GM12872 (cell line): ENCODE data around the gene POC1A.

Experiments used
- TF ChIP-seq, protein P1 (sequence below): IDR thresholded peaks from 3 replicates; pipeline ENCODE4 v1.5.1; 2011; ENCODE audit warnings: low read depth, mild to moderate bottlenecking, low read length, moderate library complexity; ENCODE audit not compliant: insufficient read depth

POC1A gene

DNA sequence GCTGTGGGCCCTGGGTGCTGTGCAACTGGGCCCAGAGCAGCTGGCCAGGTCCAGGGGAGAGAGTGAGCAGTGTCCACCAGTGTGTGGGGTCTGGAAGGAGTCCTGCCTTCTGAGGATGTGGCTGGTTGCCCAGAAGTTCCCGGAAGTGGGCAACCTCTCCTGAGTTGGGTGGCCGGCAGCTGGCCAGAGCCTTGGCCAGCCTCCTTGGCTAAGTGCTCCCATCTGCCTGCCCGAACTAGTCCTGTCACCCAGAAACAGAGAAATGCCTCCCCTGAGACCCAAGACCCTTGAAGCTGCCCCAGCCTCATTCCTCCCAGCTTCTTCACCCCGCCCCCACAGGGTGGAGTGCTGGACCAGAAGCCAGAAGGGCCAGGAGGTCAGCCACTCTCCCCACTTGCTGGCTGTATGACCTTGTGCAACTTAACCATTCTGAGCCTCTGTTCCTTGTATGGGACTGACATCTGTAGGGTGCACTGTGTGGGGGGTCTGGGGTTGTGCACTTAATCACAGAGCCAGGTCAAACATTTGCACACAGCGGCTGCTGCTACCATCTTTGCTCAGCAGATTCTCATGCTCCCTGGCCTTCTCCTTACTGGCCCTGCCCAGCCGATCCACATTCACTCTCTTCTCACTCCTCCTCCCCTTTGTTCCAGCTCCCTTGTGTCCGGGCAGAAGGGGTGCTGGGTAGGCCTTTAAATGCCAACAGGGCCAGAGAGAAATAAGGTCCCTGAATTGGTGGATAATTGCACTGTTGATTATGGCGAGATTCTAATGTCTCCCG is 36.3 kb upstream of the POC1A start:
- TF ChIP-seq, protein P1, sequence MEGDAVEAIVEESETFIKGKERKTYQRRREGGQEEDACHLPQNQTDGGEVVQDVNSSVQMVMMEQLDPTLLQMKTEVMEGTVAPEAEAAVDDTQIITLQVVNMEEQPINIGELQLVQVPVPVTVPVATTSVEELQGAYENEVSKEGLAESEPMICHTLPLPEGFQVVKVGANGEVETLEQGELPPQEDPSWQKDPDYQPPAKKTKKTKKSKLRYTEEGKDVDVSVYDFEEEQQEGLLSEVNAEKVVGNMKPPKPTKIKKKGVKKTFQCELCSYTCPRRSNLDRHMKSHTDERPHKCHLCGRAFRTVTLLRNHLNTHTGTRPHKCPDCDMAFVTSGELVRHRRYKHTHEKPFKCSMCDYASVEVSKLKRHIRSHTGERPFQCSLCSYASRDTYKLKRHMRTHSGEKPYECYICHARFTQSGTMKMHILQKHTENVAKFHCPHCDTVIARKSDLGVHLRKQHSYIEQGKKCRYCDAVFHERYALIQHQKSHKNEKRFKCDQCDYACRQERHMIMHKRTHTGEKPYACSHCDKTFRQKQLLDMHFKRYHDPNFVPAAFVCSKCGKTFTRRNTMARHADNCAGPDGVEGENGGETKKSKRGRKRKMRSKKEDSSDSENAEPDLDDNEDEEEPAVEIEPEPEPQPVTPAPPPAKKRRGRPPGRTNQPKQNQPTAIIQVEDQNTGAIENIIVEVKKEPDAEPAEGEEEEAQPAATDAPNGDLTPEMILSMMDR: no peak

- TF ChIP-seq, protein P1: no peak
Observed at GRCh38 chr3:52188556-52188955, 34.3 kb upstream of the POC1A start.

DNA sequence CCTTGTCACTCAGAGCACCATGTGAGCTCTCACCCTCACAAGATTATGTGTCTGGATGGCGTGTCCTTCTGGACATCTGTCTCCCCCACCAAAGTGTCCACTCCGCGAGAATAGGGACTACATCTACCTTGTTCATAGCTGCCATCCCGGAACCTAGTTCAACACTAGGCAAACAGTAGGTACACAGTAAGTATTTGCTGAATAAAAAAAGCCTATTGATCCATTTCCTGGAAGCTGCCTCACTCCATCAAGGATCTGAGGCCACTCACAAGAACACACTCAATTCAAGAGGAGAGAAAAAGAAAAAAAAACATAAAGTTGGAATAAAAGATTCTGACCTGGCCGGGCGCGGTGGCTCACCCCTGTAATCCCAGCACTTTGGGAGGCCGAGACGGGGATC is 32.5 kb upstream of the POC1A start:
- TF ChIP-seq, protein P1: no peak

- TF ChIP-seq, protein P1: no peak
Observed at GRCh38 chr3:52185837-52186236, 31.6 kb upstream of the POC1A start.

DNA sequence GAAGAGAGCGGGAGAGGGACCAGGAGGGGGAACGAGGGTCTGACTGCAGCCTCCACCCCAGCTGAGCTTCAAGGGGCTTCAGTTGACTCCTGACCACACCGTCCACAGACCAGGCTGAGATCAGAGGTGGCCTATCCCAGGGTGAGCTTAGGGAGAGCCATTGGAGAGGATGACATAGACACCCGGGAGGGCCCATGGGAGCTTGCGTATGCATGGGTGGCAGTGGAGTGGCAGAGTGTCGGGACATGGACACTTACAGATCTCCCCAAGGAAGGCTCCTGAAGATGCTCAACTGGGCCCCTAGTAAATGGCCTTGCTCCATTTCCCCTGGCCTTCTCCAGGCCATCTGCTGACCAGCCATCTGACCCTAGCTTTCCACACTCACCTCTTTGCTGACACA is 31.1 kb upstream of the POC1A start:
- TF ChIP-seq, protein P1: no peak

GRCh38 chr3:52184690-52185089 is 30.5 kb upstream of the POC1A start:
- TF ChIP-seq, protein P1: no peak

GRCh38 chr3:52183786-52184445 is 29.7 kb upstream of the POC1A start:
- TF ChIP-seq, protein P1: no peak
